Measurements from ENCODE around the gene MRE11.

The MRE11 gene

DNA sequence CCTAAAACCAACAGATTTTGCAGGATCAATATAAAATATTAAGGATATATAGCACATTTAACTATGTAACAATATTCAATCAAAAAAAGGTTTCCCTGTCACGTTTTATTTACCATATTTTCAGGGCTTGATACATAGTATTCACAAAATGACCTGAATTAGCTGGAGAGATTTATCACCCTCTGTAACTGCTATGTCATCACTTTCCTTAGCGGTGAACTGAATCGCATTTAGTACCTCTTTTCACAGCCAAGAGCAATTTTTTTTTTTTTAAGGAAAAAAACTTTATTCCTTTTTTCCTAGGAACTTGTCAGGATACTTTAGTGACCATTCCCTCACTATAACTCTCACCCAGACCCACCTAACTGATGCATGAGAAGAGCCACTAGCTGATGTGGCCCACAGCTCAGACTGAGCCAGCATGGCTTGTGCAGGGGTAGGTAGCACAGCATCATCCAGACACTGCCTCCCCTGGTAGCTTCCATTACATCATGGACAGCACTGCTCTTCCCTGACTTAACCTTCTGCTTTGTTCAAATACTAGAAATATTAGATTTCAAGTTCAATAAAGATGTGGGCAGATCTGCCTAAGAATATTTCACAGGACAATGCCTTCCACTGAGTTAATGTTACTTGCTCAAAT lies 75.4 kb downstream of the MRE11 start:
- no peak overlapping the region for H3K4me3 ChIP-seq
- H3K36me3 ChIP-seq, result peaks cover 0 to 17% (median 16%) of the 10 kb centered on the region in 3 donors
- no peak overlapping the region for H3K27ac ChIP-seq
- intact Hi-C loops (cut with DNase I; ENCODE audit: low total_unique reads), result loop anchor here (10.0 kb wide), 1 partner anchor 523 kb away; no protein-coding TSS in a partner anchor
- no peak for DNase-seq
- no peaks in the 10 kb centered on the region for H3K27me3 ChIP-seq
- no peak for TF ChIP-seq CTCF (IDR thresholded peaks at IDR 0.05)
- no peaks in the 10 kb centered on the region for H3K4me1 ChIP-seq
- no peaks in the 10 kb centered on the region for H3K9me3 ChIP-seq

- TF ChIP-seq CTCF (IDR thresholded peaks at IDR 0.05), result peak; percentile 43 to 45
- no peaks in the 10 kb centered on the region for H3K27me3 ChIP-seq
- DNase-seq, result no peak
- H3K4me3 ChIP-seq, result no peak overlapping the region
- intact Hi-C loops (cut with DNase I; ENCODE audit: low total_unique reads), result loop anchor here (10.0 kb wide), 1 partner anchor 523 kb away; no protein-coding TSS in a partner anchor
- no peak overlapping the region for H3K27ac ChIP-seq
- H3K4me1 ChIP-seq, result no peaks in the 10 kb centered on the region
- H3K36me3 ChIP-seq, result peaks cover 0 to 9% (median 9%) of the 10 kb centered on the region in 3 donors
- no peaks in the 10 kb centered on the region for H3K9me3 ChIP-seq
Observed at GRCh38 chr11:94417386-94417987, 76.2 kb downstream of the MRE11 start.

- Histone ChIP-seq H3K4me1 (peaks cover 0 to 10% (median 5%) of the 10 kb centered on the region in 4 donors), H3K4me3 (no peak overlapping the region), H3K36me3 (no peaks in the 10 kb centered on the region), H3K27me3 (peaks cover 0 to 12% of the 10 kb centered on the region in 2 donors), H3K27ac (no peak overlapping the region), H3K9me3 (peaks cover 0 to 17% (median 0%) of the 10 kb centered on the region in 3 donors)
- no peak for DNase-seq
- no peak for TF ChIP-seq CTCF (IDR thresholded peaks at IDR 0.05)
- intact Hi-C loops (cut with DNase I; ENCODE audit: low total_unique reads), result loop anchor here (10.0 kb wide), 1 partner anchor 220 kb away; no protein-coding TSS in a partner anchor
Observed at GRCh38 chr11:94405062-94405833, 88.4 kb downstream of the MRE11 start.

- Histone ChIP-seq H3K36me3 (no peaks in the 10 kb centered on the region), H3K4me1 (peaks cover 0 to 10% (median 5%) of the 10 kb centered on the region in 4 donors), H3K27me3 (peaks cover 0 to 29% of the 10 kb centered on the region in 2 donors), H3K4me3 (no peak overlapping the region), H3K9me3 (peaks cover 0 to 5% (median 0%) of the 10 kb centered on the region in 3 donors), H3K27ac (no peak overlapping the region)
- intact Hi-C loops (cut with DNase I; ENCODE audit: low total_unique reads), result loop anchor here (10.0 kb wide), 1 partner anchor 218 kb away; no protein-coding TSS in a partner anchor
- TF ChIP-seq CTCF (IDR thresholded peaks at IDR 0.05), result no peak
- no peak for DNase-seq
Observed at GRCh38 chr11:94402355-94402754, 91.3 kb downstream of the MRE11 start.

DNA sequence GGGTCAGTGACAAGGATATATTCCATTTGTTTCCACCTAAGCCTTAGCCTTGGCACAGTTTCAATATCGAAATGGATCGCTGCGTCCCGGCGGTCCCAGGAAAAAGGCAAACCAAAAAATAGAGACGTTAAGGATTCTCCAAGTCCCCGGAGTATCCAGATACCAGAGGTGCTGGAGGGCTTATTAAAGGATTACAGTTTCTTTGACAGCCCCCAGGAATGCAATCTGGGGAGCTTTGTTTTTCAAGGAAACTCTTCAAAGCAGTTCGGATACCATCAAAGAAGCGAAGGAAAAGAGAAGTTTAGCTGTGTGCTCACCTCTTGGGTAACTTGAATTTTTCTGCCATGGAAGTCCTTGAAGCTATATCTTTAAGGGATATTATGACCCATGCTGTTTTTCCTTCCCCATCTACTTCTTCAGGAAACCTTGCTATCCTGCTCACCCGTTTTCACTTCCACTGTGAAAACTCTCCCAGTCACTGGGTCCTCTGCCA lies 91.8 kb downstream of the MRE11 start:
- DNase-seq, result no peak
- Histone ChIP-seq H3K27me3 (peaks cover 0 to 29% of the 10 kb centered on the region in 2 donors), H3K9me3 (peaks cover 0 to 5% (median 0%) of the 10 kb centered on the region in 3 donors), H3K4me1 (peaks cover 0 to 10% (median 5%) of the 10 kb centered on the region in 4 donors), H3K36me3 (no peaks in the 10 kb centered on the region), H3K27ac (no peak overlapping the region), H3K4me3 (peak overlapping the region in 1 of 2 donors; percentile 23)
- intact Hi-C loops (cut with DNase I; ENCODE audit: low total_unique reads), result loop anchor here (10.0 kb wide), 1 partner anchor 217 kb away; no protein-coding TSS in a partner anchor
- no peak for TF ChIP-seq CTCF (IDR thresholded peaks at IDR 0.05)
